HG03097 (cell line): Measurements from ENCODE around the gene ANKRD6.

Experiments
- ATAC-seq: cut with Tn5 transposase; IDR thresholded peaks from one replicate; pipeline ENCODE4 v1.9.1; 2021; ENCODE audit not compliant: unreplicated experiment, low FRiP score

The ANKRD6 gene

DNA sequence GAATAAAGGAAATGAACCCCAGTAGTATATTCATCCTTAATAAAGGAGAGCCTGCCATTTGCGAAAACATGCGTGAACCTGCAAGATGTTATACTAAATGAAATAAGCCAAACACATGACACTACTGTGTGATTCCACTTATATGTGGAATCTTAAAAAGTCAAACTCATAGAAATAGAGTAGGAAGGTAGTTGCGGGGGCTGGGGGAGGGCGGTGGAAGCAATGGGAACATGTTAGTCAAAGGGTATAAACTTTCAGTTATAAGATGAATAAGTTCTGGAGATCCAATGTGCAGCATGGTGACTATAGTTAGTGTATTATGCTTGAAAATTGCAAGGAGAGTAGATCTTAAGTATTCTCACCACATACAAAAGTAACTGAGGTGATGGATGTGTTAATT is 72.9 kb downstream of the ANKRD6 start:
- ATAC-seq, result no peak

DNA sequence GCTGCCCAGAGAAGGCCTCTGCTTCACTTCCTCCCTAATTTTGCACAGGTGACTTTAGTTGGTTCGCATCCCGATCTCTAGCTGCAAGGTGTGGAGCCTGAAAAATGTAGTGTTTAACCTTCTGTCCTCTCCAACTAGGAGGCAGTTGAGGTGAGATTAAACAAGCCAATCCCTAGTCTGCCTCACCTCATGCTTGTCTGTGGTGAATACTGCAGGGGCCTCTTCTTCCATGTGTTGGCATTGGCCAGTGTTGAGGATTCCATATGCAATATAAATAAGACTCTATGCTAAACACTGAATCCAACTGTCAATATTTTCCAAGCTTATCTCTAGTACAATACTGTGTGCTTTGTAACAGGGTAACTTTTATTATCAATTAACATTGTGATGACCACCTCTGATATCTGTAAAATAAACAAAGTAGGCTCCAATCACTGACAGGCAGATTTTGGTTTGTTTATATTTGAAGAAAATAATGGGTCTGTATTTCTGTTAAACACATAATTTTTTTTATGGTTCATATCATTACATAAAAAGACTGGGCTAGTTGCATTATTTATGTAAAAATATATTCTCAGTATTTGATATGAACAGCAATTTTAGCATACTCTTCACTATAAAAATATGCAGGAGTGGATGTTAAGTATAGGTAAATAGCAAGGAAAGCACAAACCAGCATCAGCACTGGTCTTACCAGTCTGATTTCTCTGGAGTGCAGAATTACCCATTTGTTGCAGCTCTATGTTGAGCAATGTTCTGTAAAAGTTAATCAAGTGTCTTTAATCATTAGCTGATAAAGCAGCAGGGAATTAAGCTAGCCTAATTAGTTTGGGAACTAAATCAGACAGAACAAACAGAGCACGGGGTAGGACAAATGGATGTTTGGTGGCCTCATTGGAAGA is 74.0 kb downstream of the ANKRD6 start:
- no peak for ATAC-seq

DNA sequence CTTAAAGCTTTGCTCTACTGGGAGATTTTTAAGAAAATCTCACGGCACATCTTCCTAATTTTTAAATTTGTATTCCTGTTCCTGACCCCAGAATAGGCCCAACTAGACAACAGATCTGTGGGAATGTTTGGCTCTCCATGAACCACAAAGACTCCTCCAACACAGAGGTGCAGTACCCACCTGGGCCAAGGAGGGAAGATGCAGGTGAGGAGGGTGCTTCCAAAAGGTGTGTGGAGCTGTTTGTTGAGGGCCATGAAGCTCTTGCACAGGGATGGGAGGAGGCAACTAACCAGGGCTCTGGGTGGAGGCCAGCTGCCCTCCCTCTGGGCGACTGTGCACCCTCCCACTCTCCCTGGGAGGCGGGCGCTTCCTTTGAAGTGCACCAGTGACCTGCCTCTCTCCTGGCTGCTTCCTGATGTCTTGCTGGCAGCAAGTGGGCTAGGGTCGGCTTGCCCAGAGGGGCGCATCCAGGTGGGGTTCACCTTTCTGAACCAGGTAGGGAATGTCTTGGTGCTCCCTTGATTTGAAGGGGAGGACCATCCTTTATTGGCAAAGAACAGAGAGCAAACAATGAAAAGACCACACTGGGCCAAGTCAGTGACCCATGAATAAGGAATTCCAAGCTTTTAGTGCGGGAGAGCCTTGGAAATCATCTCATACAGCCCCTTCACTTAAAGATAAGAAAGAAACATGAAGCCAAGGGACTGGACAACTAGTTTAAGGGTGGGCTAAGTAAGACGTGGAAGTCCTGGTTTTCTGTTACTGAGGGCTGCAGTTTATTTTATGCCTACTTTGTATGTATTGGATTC is 76.0 kb downstream of the ANKRD6 start:
- ATAC-seq, result no peak

DNA sequence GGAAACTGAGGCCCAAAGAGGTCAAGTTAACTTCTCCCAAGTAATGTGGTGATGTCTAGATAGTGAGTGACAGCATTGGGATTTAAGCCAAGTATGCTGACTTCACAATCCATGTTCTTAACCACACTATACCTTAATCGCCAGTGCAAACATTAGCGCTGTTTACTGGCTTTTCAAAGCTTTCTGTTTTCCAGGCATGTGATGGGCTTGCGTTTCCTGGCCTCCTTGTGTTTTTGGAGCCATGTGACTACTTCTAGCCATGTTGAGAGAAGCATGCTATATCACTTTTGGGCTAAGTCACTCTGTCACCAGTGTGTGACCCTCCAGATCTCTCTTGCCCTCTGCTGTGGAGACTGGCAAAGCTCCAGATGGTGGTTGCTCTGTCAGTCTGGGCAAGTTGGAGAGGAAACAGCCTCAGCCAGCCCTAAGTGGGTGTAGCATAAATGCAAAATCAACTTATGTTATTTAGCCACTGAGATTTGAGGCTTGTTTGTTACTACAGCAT is 76.9 kb downstream of the ANKRD6 start:
- no peak for ATAC-seq

DNA sequence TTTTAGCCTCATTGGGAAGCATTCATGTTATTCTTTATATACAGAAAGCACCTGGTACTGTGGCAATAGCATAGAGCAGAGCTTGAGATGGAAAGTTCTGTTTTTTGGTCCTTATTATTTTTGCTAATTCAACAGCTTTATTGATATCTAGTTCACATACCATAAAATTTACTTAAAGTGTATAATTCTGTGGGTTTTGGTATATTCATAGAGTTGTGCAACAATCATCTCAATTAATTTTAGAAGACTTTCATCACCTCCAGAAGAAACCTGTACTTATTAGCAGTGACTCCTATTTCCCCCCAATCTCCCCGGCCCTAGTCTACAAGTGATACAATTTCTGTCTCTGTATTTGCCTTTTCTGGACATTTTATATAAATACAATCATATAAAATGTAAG is 77.4 kb downstream of the ANKRD6 start:
- no peak for ATAC-seq

DNA sequence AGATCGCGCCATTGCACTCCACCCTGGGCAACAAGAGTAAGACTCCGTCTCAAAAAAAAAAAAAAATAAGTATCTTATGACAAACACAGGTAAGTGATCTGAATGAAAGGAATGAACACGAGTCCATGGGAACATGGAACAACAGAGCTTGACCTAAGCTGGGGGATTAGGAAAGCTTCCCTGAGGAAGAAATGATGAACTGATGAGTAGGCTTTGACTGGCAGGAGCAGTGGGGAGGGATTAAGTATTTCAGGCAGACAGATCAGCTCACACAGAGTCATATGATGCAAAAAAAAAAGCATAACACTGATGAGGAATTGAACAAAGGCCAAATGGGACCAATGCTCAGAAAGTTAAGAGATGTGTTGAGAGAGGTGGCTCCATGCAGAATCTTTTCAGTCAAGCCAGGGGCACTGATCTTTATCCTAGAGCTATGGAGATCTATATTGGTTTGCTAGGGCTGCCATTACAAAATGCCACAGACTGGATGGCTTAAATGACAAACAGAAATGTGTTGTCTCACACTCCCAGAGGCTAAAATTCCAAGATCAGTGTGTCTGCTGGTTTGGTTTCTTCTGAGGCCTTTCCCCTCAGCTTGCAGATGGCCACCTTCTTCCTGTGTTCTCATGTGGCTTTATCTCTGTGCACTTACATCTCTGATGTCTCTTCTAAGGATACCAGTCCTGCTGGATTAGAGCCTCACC is 85.6 kb downstream of the ANKRD6 start:
- ATAC-seq, result no peak

DNA sequence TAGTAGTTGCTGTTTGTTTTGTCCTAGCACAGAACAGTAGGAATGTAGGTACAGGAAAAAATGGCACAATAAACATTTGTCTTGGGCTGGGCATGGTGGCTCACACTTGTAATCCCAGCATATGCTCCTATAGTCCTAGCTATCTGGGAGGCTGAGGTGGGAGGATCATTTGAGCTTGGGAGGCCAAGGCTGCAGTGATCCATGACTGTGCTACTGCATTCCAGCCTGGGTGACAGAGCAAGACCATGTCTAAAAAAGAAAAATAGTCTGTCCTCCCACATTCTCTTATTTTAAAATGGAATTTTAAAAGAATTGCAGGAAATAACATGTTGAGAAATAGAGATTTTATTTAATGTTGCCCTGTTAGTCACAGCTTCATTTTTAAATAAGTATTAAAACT is 87.8 kb downstream of the ANKRD6 start:
- no peak for ATAC-seq

DNA sequence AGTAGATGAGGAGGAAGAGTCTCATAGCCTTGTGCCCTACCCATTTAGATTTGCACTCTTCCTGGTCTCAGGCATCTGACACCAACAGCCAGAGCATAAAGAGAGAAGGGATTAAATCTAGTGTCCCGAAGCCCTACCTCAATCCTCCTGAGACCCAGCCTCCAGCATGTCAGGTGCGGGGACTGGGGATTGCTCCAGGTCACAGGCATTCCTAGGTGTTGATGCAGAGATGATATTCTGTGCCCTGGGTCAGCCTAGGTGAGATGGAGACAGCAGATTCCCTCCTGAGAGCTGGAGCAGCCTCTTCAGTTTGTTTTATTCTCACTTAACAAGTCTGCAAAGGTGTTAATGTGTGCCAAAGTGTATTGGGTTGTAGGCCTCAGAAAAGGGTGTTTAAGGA is 89.8 kb downstream of the ANKRD6 start:
- ATAC-seq, result no peak

DNA sequence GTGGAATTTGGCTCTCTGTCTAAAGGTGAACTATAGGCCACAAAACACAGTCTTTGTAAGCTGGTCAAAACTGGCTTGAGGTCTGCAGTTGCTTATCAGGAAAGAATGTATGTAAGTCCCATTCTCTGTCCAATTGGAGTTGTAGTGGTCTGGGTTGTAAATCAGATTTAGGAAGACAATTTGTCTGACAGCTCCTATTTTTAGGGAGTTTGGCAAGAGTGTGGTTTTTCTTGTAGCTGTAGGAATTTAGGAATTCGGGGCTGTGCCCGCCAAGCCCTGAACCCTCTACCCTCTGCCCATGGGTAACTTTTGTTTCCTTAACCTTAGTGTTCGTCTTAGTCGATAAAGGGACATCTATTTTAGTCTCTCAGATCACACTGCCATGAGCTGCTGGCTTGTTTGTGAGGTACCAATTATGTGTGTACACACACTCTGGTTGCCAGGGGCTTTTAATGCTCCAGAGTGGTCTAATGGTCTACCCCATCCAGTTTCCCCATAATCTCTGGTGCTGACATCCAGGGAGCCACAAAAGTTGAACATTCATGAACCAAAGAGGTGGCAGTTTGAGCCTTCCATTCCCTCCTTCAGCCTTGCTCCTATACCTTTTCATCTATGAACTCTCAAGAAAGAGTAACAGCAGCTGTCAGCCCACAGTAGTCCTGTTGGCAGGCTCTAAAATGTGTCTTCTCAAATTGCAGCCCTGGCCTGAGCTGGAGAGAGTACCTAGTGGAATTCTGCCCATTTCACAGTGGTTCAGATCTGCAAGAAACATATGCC is 93.0 kb downstream of the ANKRD6 start:
- ATAC-seq, result no peak

DNA sequence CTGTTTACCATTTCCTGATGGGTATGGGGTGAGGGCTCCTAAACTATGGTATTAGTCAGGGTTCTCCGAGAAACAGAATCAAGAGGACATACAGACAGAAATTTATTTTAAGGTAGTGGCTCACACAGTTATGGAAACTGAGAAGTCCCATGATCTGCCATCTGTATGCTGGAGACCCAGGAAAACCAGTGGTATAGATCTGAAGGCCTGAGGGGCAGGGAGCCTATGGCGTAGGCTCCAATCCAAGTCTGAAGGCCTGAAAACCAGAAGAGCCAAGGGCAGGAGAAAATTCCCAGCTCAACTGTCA is 93.6 kb downstream of the ANKRD6 start:
- ATAC-seq, result no peak

DNA sequence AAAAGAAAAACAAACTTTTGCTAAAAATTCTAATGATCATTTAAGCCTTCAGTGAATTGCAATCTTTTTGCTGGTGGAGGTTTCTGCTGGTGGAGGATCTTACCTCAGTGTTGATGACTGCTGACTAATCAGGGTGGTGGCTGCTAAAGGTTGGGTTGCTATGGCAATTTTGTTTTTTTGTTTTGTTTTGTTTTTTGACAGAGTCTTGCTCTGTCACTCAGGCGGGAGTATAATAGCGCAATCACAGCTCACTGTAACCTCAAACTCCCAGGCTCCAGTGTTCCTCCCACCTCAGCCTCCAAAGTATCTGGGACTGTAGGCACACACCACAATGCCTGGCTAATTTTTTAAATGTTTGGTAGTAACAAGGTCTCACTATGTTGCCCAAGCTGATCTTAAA is 94.7 kb downstream of the ANKRD6 start:
- no peak for ATAC-seq

DNA sequence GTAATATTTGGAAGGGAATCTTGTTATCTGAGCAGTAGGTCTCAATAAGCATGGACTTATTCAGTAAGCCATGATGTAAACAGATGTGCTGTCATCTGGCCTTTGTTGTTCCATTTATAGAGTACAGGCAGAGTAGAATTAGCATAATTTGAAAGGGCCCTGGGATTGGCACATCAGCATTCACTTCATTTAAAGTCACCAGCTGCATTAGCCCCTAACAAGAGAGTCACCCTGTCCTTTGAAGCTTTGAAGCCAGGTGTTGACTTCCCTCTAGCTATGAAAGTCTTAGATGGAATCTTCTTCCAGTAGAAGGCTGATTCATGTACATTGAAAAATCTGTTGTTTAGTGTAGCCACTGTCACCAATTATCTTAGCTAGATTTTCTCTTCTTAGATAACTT is 95.9 kb downstream of the ANKRD6 start:
- no peak for ATAC-seq

DNA sequence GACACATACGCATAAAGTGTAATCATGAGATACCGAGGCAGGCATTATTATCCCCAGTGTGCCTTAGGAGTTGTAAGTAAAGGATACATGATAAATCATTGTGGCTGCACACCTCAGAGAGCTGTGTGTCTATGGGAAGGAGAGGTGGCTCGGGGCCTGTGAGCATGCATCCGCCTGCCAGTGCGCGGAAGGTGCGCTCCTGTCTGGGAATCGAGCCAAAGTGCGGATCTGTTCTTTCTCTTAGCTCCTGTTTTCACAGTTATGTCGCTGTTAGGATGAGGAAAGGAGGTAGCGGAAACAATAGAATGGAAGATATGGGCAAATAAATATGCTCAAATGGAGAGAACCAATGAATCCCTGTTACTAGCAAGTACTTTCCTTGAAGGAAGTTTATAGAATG is 98.0 kb downstream of the ANKRD6 start:
- no peak for ATAC-seq

DNA sequence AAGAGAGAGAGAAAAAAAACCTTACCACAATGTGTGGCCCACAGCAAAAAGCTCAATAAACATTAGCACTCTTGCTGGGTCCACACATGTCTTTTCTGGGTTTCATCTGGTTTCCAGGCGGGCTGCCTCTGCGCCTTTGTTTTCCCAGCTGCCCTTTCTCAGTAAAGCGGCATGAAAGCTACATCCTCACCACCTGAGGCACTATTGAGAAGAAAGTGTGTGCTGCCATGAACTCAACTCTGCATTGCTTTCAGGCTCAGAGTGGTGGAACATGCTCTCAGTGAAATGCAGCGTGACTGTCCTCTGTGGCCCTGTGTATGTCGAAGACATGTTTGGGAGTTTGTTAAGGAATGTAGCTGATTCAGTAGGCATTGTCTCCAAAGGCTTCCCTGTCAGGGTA is 103.3 kb downstream of the ANKRD6 start:
- ATAC-seq, result no peak

DNA sequence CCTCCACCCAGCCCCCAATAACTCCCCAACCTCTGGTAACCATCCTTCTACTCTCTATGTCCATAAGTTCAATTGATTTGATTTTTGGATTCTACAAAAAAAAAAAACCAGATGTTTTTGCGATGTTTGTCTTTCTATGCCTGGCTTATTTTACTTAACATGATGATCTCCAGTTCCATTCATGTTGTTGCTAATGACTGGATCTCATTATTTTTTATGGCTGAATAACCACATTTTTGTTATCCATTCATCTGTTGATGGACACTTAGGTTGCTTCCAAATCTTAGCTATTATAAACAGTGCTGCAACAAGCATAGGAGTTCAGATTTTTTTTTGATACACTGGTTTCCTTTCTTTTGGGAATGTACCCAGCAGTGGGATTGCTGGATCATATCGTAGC is 106.8 kb downstream of the ANKRD6 start:
- ATAC-seq, result no peak

DNA sequence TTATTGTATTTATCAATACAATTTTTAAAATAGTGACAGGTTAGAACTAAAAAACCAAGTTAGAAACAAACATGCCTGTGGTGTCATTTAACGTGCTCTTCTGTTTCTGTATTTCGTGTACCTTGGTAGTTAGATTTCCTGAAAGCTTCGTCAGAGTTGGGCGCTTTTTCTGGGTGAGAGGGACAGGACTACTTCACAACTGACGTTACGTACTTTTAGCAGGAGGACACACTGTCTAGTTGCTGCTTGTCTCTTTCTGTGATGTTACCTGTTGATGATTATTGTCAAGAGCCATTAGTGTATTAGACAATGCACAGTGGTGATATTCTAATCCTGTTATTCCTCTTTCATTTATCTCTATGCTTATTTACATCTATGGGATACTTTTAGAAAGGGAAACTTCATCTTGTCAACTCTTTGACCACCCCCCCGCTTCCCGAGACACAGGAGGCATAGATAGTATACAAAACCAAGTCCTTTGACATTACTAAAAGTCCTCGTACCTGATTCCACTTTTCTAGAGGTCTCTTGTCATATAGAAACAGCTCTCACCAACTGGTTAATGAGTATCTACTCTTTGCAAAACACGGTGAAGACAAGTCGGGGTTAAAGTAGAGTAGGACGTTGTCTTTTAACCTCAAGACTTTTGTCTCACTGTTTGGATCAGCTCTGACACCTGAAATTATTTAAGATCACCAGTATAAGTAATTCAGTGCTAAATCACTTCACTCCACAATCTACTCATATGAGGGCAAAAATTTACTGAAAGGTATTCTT is 109.3 kb downstream of the ANKRD6 start:
- ATAC-seq, result peak; percentile 71

DNA sequence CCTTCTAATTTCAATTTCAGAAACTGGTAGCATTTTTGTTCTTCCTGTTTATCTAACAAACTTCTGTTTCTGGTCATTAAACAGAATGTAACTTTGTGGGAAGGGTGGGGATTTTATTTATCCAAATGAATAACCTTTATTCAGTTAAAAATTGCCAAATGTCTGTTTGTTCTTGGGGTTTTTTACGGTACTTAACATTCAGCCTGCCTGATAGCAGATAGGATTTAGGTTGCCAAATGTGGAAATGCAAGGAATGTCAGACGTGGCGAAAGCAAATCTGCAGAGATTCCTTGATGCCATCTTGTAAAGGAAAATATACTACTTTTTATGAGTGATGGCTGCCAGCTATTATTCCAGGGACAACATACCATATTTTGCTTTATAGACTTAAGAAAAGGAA is 109.9 kb downstream of the ANKRD6 start:
- ATAC-seq, result peak; percentile 24

DNA sequence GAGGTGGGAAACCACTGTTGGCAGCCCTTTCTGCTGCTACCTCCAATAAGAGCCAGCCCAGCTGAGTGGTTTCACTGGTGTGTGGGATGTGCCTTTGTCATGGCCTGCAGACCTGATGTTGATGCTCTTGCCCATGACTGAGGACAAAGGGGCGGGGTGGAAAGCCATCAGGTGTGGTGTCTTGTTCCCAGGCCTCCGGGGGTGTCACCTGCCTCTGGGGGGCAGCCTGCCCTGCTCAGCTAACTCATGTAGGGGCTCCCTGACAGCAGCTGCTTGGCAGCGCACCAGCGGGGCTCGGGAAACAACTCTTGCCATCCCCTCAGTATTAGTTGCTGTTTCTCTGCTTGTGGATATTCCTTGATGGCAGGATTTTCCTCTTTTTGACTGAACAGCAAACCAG is 114.3 kb downstream of the ANKRD6 start:
- ATAC-seq, result no peak

DNA sequence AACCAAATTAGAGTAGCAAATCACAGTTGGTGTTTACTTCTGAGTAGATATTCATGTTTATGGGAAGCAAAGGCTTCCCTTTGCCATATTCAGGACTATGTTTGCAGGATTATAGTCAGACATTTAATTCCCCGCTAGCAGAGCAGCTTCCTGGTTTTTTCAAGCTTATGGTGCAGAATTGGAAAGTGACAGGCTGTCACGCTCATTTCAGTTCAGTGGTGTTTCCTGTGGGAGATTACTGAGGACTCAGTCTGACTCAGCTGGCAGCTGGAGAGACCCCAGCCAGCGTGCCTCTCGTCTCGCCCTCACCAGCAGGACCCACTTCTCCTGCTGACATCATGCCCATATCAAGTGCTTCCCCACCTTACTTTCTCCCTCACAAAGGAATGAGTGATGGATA is 120.5 kb downstream of the ANKRD6 start:
- ATAC-seq, result no peak

DNA sequence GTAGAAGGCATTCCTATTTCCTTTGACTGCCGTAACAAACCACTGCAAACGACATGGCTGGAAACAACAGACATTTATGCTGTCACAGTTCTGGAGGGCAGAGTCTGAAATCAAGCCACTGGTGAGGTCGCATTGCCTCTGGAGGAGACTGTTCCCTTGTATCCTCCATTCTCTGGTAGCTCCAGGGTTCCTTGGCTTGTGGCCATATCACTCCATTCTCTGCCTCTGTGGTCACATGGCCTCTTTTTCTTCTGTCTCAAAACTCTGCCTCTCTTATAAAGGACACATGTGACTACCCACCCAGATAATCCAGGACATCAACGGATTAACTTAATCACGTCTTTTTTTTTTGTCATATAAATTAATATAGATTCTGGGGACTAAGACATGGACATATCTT is 121.2 kb downstream of the ANKRD6 start:
- no peak for ATAC-seq
